A673 (cell line): ENCODE results near the gene TM4SF18. TPM values are rescaled to one million over a fixed set of nuclear protein-coding genes. Genes with fewer than 3 reads are reported as not detected.

Experiments used
- BruUV-seq: library from RNA; stranded (reverse); fragments of 400-500 nt; replicated peaks from 2 replicates; lab custom pipeline; 2021; lab: Mats Ljungman, UMichigan
- CTCF ChIA-PET: fragments of 300-600 bp; sonication (Branson Sonifier 250); formaldehyde crosslinking; loops from one replicate; lab custom pipeline; 2022; ENCODE audit warnings: antibody characterized with exemption; lab: Charles Lee
- POLR2A ChIA-PET: fragments of 300-600 bp; sonication (Branson Sonifier 250); formaldehyde crosslinking; loops from one replicate; lab custom pipeline; 2022; ENCODE audit warnings: antibody characterized with exemption; ENCODE audit not compliant: low non-redundant PET; lab: Charles Lee
- DNase-seq: peaks from one replicate; pipeline ENCODE4 v3.0.0-alpha.2; 2015; ENCODE audit warnings: low spot score
- H3K27ac ChIP-seq: fragments of 200-600 bp; sonication (generic); 2 replicates; pipeline ENCODE4 v1.5.1; 2016; ENCODE audit warnings: mixed run types, low read depth, mild to moderate bottlenecking, mixed read lengths, antibody characterized with exemption, low read length; ENCODE audit not compliant: poor library complexity, severe bottlenecking
- H3K27me3 ChIP-seq: fragments of 200-600 bp; sonication (generic); replicated peaks from 2 replicates; pipeline ENCODE4 v1.6.1; 2017; ENCODE audit warnings: mixed run types, low read depth, mild to moderate bottlenecking, mixed read lengths, antibody characterized with exemption, low read length; ENCODE audit not compliant: insufficient read depth, poor library complexity
- H3K36me3 ChIP-seq: fragments of 200-600 bp; sonication (generic); 2 replicates; pipeline ENCODE4 v1.6.1; 2016; ENCODE audit warnings: mixed run types, mild to moderate bottlenecking, mixed read lengths, antibody characterized with exemption, low read length; ENCODE audit not compliant: insufficient read depth, poor library complexity, severe bottlenecking
- H3K4me1 ChIP-seq: fragments of 200-600 bp; sonication (generic); 2 replicates; pipeline ENCODE4 v1.6.1; 2017; ENCODE audit warnings: mixed run types, mild to moderate bottlenecking, mixed read lengths, antibody characterized with exemption, low read length; ENCODE audit not compliant: insufficient read depth, poor library complexity, severe bottlenecking
- H3K4me3 ChIP-seq: fragments of 200-600 bp; sonication (generic); 2 replicates; pipeline ENCODE4 v1.5.1; 2016; ENCODE audit warnings: low read depth, mixed run types, mild to moderate bottlenecking, mixed read lengths, low read length; ENCODE audit not compliant: poor library complexity, severe bottlenecking
- H3K9me3 ChIP-seq: fragments of 200-600 bp; sonication (generic); 2 replicates; pipeline ENCODE4 v1.6.1; 2016; ENCODE audit warnings: mixed run types, low read depth, mild to moderate bottlenecking, mixed read lengths, antibody characterized with exemption, low read length; ENCODE audit not compliant: poor library complexity, severe bottlenecking
- EZH2 ChIP-seq: fragments of 200-600 bp; sonication (generic); IDR thresholded peaks from 2 replicates; pipeline ENCODE4 v1.6.1; 2017; ENCODE audit warnings: borderline replicate concordance, low read depth, mild to moderate bottlenecking, mixed read lengths, antibody characterized with exemption, low read length; ENCODE audit not compliant: poor library complexity, severe bottlenecking
- intact Hi-C: fragments of 100-400 bp; cut with micrococcal nuclease; formaldehyde crosslinking; loops from one replicate; pipeline ENCODE4 v1.10.0; 2022; ENCODE audit not compliant: unreplicated experiment
- total RNA-seq: library from RNA; stranded (reverse); gene quantifications from 2 replicates; pipeline ENCODE4 v1.2.3, GENCODE V29; 2021
- TF ChIP-seq, protein P1 (sequence below): fragments of 300-800, 200-600 bp; sonication (generic); conservative IDR thresholded peaks from 2 replicates; pipeline ENCODE4 v1.5.1; 2017; ENCODE audit warnings: low read depth, mild to moderate bottlenecking, antibody characterized with exemption, low read length, moderate library complexity, mixed read lengths

The TM4SF18 gene
- total RNA-seq, 1 experiment from 2014 or later = 1.5 TPM

DNA sequence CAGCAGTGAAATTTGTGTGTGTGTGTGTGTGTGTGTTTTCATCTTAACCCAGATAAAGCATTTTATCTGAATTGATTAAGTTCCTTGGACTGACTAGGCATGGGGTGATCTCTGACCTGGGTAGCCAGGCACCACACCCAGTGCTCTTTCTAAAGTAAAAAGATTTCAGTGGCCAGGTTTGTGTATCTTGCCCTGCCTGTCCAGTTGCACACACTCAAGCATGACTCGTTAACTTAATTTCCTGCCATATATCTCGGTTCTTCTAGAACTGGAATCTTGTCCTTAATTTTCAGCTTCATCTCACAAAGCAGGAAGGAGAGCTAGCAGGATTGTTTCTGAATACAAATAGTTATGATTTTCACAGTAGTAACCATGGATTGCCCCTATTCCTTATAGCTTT is 17.0 kb downstream of the TM4SF18 start:
- DNase-seq = no peak
- Histone ChIP-seq H3K27me3 (no peaks in the 10 kb centered on the region), H3K4me1 (no peaks in the 10 kb centered on the region), H3K9me3 (no peaks in the 10 kb centered on the region), H3K27ac (no peak overlapping the region), H3K36me3 (no peaks in the 10 kb centered on the region), H3K4me3 (no peak overlapping the region)
- intact Hi-C loops = no loop called here
- no TSS peak for BruUV-seq
- CTCF ChIA-PET = interaction anchor here (0.6 kb wide), 1 partner anchor 18 kb away, joined by 5 read pairs; no protein-coding TSS in a partner anchor
- TF ChIP-seq, protein P1, sequence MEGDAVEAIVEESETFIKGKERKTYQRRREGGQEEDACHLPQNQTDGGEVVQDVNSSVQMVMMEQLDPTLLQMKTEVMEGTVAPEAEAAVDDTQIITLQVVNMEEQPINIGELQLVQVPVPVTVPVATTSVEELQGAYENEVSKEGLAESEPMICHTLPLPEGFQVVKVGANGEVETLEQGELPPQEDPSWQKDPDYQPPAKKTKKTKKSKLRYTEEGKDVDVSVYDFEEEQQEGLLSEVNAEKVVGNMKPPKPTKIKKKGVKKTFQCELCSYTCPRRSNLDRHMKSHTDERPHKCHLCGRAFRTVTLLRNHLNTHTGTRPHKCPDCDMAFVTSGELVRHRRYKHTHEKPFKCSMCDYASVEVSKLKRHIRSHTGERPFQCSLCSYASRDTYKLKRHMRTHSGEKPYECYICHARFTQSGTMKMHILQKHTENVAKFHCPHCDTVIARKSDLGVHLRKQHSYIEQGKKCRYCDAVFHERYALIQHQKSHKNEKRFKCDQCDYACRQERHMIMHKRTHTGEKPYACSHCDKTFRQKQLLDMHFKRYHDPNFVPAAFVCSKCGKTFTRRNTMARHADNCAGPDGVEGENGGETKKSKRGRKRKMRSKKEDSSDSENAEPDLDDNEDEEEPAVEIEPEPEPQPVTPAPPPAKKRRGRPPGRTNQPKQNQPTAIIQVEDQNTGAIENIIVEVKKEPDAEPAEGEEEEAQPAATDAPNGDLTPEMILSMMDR = no peak
- no peak for TF ChIP-seq EZH2
- POLR2A ChIA-PET = no interaction called here

- Histone ChIP-seq H3K9me3 (no peaks in the 10 kb centered on the region), H3K27ac (no peak overlapping the region), H3K4me1 (no peaks in the 10 kb centered on the region), H3K27me3 (no peaks in the 10 kb centered on the region), H3K4me3 (no peak overlapping the region), H3K36me3 (no peaks in the 10 kb centered on the region)
- intact Hi-C loops = no loop called here
- no peak for DNase-seq
- ChIA-PET POLR2A (no interaction called here), CTCF (no interaction called here)
- TF ChIP-seq EZH2 = no peak
- TF ChIP-seq, protein P1 = no peak
- BruUV-seq = no TSS peak
Observed at GRCh38 chr3:149315694-149316093, 17.7 kb downstream of the TM4SF18 start.

- no TSS peak for BruUV-seq
- ChIA-PET CTCF (no interaction called here), POLR2A (no interaction called here)
- Histone ChIP-seq H3K36me3 (no peaks in the 10 kb centered on the region), H3K27me3 (no peaks in the 10 kb centered on the region), H3K27ac (no peak overlapping the region), H3K4me1 (no peaks in the 10 kb centered on the region), H3K9me3 (no peaks in the 10 kb centered on the region), H3K4me3 (no peak overlapping the region)
- TF ChIP-seq EZH2 = no peak
- TF ChIP-seq, protein P1 = no peak
- intact Hi-C loops = no loop called here
- DNase-seq = no peak
Observed at GRCh38 chr3:149314807-149315578, 18.4 kb downstream of the TM4SF18 start.
